HL-60 (cell line): ENCODE results near the gene WBP1.

Source experiments
- DNase-seq, 2 experiments: peaks; one replicate each; pipeline ENCODE4 v3.0.0-alpha.2; 2010 to 2020; ENCODE audit warnings: low read depth in 1 of 2, low spot score in 1 of 2
- H3K27ac ChIP-seq: fragments of 250-450 bp; sonication (Bioruptor Pico); replicated peaks from 2 replicates; pipeline ENCODE4 v1.5.1; 2020; ENCODE audit warnings: mild to moderate bottlenecking, moderate library complexity
- H3K27me3 ChIP-seq: fragments of 250-450 bp; sonication (Bioruptor Pico); 2 replicates; pipeline ENCODE4 v1.5.1; 2021; ENCODE audit warnings: mild to moderate bottlenecking, moderate library complexity; ENCODE audit not compliant: insufficient read depth, poor library complexity, severe bottlenecking
- H3K4me3 ChIP-seq: replicated peaks from 2 replicates; pipeline ENCODE4 v1.5.1; 2011; ENCODE audit warnings: mild to moderate bottlenecking, control low read depth, low read length; ENCODE audit not compliant: insufficient read depth
- CTCF ChIP-seq: IDR thresholded peaks from one replicate; pipeline ENCODE4 v1.5.1; 2011; ENCODE audit warnings: low read length, control low read depth, inconsistent platforms; ENCODE audit not compliant: insufficient read depth
- GABPA ChIP-seq: IDR thresholded peaks from 2 replicates; pipeline ENCODE4 v1.6.1; 2012; ENCODE audit warnings: low read depth
- POLR2AphosphoS5 ChIP-seq: IDR thresholded peaks from 2 replicates; pipeline ENCODE4 v1.6.1; 2012; ENCODE audit warnings: low read depth
- REST ChIP-seq: IDR thresholded peaks from 2 replicates; pipeline ENCODE4 v1.6.1; 2012; ENCODE audit warnings: low read depth; ENCODE audit not compliant: insufficient replicate concordance
- SPI1 ChIP-seq: IDR thresholded peaks from 2 replicates; pipeline ENCODE4 v1.6.1; 2012; ENCODE audit warnings: low read depth, mild to moderate bottlenecking, borderline replicate concordance

The WBP1 gene

GRCh38 chr2:74471332-74472065 lies 13.3 kb downstream of the WBP1 start:
- no peak for DNase-seq
- peak overlapping the region; percentile 76 for H3K4me3 ChIP-seq
- no peaks in the 10 kb centered on the region for H3K27me3 ChIP-seq
- peak overlapping the region; percentile 82 for H3K27ac ChIP-seq
- TF ChIP-seq SPI1, result no peak
- no peak for TF ChIP-seq POLR2AphosphoS5
- no peak for TF ChIP-seq REST

- H3K27ac ChIP-seq, result peak within 1 kb of the TSS; percentile 82
- no peaks in the 10 kb centered on the region for H3K27me3 ChIP-seq
- peak within 1 kb of the TSS; percentile 76 for H3K4me3 ChIP-seq
- TF ChIP-seq POLR2AphosphoS5 (peak; percentile 100), GABPA (peak; percentile 99), SPI1 (peak; percentile 74; the same call in 1 of the 2 replicates), CTCF (no peak), REST (no peak)
- DNase-seq, result peak; percentile 96 to 97
Observed at GRCh38 chr2:74472086-74472944, 14.1 kb downstream of the WBP1 start, which contains the start of gene MRPL53. MRPL53 (minus strand) TSS chr2:74472680; CDS start chr2:74472660, 20 bp downstream.

- no peak for DNase-seq
- Histone ChIP-seq H3K27ac (peak overlapping the region; percentile 82), H3K4me3 (peak overlapping the region; percentile 76), H3K27me3 (no peaks in the 10 kb centered on the region)
- TF ChIP-seq POLR2AphosphoS5, result no peak
- no peak for TF ChIP-seq GABPA
Observed at GRCh38 chr2:74472945-74473258, 14.7 kb downstream of the WBP1 start.

- Histone ChIP-seq H3K4me3 (no peak overlapping the region), H3K27ac (no peak overlapping the region), H3K27me3 (no peaks in the 10 kb centered on the region)
- no peak for TF ChIP-seq SPI1
- no peak for TF ChIP-seq POLR2AphosphoS5
- TF ChIP-seq GABPA, result no peak
- TF ChIP-seq REST, result no peak
- no peak for TF ChIP-seq CTCF
- no peak for DNase-seq
Observed at GRCh38 chr2:74474481-74474880, 16.2 kb downstream of the WBP1 start.
